PFSK-1 (cell line): ENCODE data around the gene SEPTIN7.

Experiments
- FOXP2 ChIP-seq: optimal IDR thresholded peaks from 2 replicates; pipeline ENCODE3; 2011; ENCODE audit warnings: borderline replicate concordance, control low read depth, inconsistent platforms; ENCODE audit not compliant: insufficient read depth; ENCODE audit errors: extremely low read length, extremely low read depth
- POLR2AphosphoS5 ChIP-seq: IDR thresholded peaks from 2 replicates; pipeline ENCODE4 v1.6.1; 2012; ENCODE audit warnings: low read depth, mild to moderate bottlenecking, control low read depth, low read length, moderate library complexity
- SIN3A ChIP-seq: IDR thresholded peaks from 2 replicates; pipeline ENCODE4 v1.6.1; 2012; ENCODE audit warnings: mild to moderate bottlenecking, low read length, moderate library complexity, borderline replicate concordance; ENCODE audit not compliant: insufficient read depth

- TF ChIP-seq SIN3A (no peak), POLR2AphosphoS5 (no peak), FOXP2 (no peak)
Observed at GRCh38 chr7:35785250-35785649, 15.6 kb upstream of the SEPTIN7 start.
